ENCODE results near the gene ANKRD31. TPM values are rescaled to one million over a fixed set of nuclear protein-coding genes. Genes with fewer than 3 reads are reported as not detected.

ANKRD31 gene
- total and polyA plus RNA-seq, 12 donors, result under 0.01 to 0.18 (median 0.11) TPM; not detected in 3

DNA sequence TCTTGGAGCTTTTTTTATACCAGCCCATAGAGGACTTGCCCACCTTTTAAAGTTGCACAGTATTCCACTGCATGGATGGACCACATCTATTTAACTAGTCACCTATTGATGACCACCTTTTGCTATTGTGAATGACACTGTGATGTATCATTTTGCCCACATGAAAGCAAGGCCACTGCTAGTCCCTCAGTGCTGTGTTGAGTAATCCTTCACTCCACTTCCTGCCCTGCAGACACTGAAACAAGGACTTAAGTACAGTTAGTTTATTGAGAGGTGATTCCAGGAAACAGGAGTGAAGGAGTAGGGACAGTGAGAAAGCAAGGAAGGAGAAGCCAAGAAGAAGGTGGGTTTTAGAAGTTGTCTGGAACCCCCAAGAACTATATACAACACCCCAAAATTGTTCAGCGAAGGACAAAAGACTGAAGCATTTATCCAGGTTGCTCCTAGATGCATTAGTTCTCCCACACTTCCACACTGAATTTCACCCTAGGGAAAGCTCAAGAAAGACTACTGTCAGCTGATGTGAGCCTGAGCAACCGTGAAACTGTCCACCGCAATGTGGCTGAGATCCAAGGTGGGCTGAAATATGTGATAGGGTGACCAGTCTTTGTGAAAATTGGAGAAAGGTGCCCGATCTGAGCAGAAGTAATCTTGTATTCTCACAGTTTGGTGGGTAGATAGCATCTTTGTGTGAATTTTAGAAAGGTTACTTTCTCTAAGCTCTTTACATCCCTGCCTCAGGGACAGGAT, 45.2 kb upstream of the ANKRD31 start:
- H3K27me3 ChIP-seq, result peaks cover 0 to 5% (median 0%) of the 10 kb centered on the region in 7 donors
- TF ChIP-seq, protein P1, sequence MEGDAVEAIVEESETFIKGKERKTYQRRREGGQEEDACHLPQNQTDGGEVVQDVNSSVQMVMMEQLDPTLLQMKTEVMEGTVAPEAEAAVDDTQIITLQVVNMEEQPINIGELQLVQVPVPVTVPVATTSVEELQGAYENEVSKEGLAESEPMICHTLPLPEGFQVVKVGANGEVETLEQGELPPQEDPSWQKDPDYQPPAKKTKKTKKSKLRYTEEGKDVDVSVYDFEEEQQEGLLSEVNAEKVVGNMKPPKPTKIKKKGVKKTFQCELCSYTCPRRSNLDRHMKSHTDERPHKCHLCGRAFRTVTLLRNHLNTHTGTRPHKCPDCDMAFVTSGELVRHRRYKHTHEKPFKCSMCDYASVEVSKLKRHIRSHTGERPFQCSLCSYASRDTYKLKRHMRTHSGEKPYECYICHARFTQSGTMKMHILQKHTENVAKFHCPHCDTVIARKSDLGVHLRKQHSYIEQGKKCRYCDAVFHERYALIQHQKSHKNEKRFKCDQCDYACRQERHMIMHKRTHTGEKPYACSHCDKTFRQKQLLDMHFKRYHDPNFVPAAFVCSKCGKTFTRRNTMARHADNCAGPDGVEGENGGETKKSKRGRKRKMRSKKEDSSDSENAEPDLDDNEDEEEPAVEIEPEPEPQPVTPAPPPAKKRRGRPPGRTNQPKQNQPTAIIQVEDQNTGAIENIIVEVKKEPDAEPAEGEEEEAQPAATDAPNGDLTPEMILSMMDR (IDR thresholded peaks at IDR 0.05), result no peak
- 72 to 79% methylated on average over 4 of the region's 4 CpGs for WGBS, 2 donors
- ATAC-seq, result no peak
- H3K4me3 ChIP-seq, result no peak overlapping the region
- intact Hi-C loops (cut with DNase I), result no loop called here
- H3K27ac ChIP-seq, result no peak overlapping the region
- no peaks in the 10 kb centered on the region for H3K36me3 ChIP-seq
- peaks cover 0 to 3% (median 0%) of the 10 kb centered on the region in 11 donors for H3K9me3 ChIP-seq
- H3K4me1 ChIP-seq, result no peaks in the 10 kb centered on the region
- DNase-seq, result no peak

DNA sequence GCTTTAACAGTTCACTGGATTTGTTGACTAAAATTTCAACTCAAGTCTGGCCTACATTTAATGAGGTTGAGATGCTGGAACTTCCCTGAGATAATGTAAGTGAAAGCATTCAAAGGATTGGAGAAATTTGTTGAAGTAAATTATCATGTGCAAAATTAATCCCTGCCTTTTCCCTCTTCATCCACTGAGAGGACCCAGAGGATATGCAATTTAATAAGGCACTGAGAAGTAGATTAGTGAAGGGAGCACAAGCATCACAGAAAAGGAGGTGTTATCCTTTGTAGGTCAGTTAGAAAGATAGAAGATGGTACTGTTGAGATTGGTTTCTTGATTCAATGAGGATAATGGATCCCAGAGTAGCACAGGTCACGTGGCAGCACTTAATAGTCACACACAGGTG, 42.6 kb upstream of the ANKRD31 start:
- DNase-seq (no peak), ATAC-seq (no peak)
- peaks cover 0 to 5% (median 0%) of the 10 kb centered on the region in 7 donors for H3K27me3 ChIP-seq
- intact Hi-C loops (cut with DNase I), result no loop called here
- WGBS, 2 donors, result 56 to 83% methylated on average over 1 of the region's 1 CpG
- no peak overlapping the region for H3K27ac ChIP-seq
- H3K36me3 ChIP-seq, result no peaks in the 10 kb centered on the region
- H3K4me1 ChIP-seq, result no peaks in the 10 kb centered on the region
- peaks cover 0 to 3% (median 0%) of the 10 kb centered on the region in 11 donors for H3K9me3 ChIP-seq
- TF ChIP-seq, protein P1 (IDR thresholded peaks at IDR 0.05), result no peak
- H3K4me3 ChIP-seq, result no peak overlapping the region

DNA sequence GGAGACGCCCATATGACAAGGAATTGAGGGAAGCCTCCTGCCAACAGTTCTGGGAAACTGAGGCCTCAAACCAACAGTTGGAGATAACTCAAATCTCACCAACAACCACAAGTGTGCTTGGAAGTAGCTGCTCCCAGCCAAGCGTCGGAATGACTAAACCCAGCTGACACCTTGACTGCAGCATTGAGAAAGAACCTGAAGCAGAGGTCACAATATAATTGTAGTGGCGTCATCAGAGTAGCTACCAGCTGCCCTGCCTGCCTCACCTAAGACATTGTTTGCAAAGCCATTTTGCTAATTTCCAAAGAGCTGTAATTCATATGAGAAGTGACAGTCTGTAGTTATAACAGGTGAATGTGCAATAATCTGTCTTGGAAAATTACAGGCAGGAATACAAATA, 40.8 kb upstream of the ANKRD31 start:
- whole genome bisulfite sequencing, 2 donors, result 77 to 86% methylated on average over 4 of the region's 4 CpGs
- Histone ChIP-seq H3K36me3 (no peaks in the 10 kb centered on the region), H3K27ac (no peak overlapping the region), H3K9me3 (peaks cover 0 to 8% (median 0%) of the 10 kb centered on the region in 11 donors), H3K4me3 (no peak overlapping the region), H3K4me1 (no peaks in the 10 kb centered on the region), H3K27me3 (peaks cover 0 to 5% (median 0%) of the 10 kb centered on the region in 7 donors)
- no peak for ATAC-seq
- intact Hi-C loops (cut with DNase I), result no loop called here
- DNase-seq, result no peak
- TF ChIP-seq, protein P1 (IDR thresholded peaks at IDR 0.05), result no peak

DNA sequence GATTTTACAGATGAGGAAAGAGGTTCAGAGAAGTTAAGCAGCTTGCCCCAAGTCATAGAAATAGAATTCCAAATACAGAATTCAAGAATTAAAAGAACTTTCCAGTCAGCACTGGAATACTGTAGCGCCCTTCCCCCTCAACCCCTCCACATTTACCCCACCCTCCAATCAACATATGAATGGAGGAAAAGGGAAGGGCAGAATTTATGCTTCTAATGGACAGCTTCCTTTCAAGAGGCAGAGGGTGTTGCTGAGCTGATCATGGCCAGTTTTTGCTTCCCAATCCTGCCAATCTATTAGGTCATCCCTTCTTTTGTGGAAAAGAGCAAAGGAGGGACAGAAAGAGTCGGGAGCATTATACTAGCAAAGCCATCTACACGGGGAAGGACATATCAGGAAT, 39.1 kb upstream of the ANKRD31 start:
- Histone ChIP-seq H3K4me3 (no peak overlapping the region), H3K27ac (no peak overlapping the region), H3K4me1 (no peaks in the 10 kb centered on the region), H3K9me3 (peaks cover 0 to 8% (median 0%) of the 10 kb centered on the region in 11 donors), H3K36me3 (no peaks in the 10 kb centered on the region), H3K27me3 (no peaks in the 10 kb centered on the region)
- TF ChIP-seq, protein P1 (IDR thresholded peaks at IDR 0.05), result no peak
- no peak for DNase-seq
- no peak for ATAC-seq
- intact Hi-C loops (cut with DNase I), result no loop called here
- 53 to 55% methylated on average over 3 of the region's 3 CpGs for WGBS, 2 donors

All from heart right ventricle (tissue), 16 donors.